GM12864 (cell line): ENCODE measurements around the gene ZNF225.
"Not testable (repeated sequence)": the region's sequence is repeated elsewhere in the genome, so short reads cannot be mapped to it uniquely, and the experiment has no call there.

ENCODE experiments used
- DNase-seq: peaks from one replicate; pipeline ENCODE4 v3.0.0-alpha.2; 2011; ENCODE audit warnings: low read depth
- H3K4me3 ChIP-seq: 2 replicates; pipeline ENCODE4 v1.5.1; 2011; ENCODE audit warnings: mild to moderate bottlenecking, low read depth, low read length, control low read depth
- TF ChIP-seq, protein P1 (sequence below): IDR thresholded peaks from 2 replicates; pipeline ENCODE4 v1.5.1; 2011; ENCODE audit warnings: low read depth, mild to moderate bottlenecking, moderate library complexity, low read length, control low read depth, inconsistent platforms; ENCODE audit errors: missing control alignments

Gene ZNF225

DNA sequence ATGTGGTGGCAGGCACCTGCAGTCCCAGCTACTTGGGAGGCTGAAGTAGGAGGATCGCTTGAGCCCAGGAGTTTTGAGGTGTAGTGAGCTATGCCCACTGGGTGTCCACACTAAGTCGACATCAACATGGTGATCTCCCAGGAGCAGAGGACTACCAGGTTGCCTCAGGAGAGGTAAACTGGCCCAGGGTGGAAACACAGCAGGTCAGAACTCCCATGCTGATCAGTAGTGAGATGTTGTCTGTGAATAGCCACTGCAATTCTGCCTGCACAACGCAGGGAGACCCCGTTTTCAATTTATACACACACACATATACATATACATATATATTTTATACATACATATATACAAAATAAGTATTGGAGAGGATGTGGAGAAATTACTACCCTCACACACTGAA is 21.1 kb upstream of the ZNF225 start:
- H3K4me3 ChIP-seq = no peak overlapping the region
- TF ChIP-seq, protein P1, sequence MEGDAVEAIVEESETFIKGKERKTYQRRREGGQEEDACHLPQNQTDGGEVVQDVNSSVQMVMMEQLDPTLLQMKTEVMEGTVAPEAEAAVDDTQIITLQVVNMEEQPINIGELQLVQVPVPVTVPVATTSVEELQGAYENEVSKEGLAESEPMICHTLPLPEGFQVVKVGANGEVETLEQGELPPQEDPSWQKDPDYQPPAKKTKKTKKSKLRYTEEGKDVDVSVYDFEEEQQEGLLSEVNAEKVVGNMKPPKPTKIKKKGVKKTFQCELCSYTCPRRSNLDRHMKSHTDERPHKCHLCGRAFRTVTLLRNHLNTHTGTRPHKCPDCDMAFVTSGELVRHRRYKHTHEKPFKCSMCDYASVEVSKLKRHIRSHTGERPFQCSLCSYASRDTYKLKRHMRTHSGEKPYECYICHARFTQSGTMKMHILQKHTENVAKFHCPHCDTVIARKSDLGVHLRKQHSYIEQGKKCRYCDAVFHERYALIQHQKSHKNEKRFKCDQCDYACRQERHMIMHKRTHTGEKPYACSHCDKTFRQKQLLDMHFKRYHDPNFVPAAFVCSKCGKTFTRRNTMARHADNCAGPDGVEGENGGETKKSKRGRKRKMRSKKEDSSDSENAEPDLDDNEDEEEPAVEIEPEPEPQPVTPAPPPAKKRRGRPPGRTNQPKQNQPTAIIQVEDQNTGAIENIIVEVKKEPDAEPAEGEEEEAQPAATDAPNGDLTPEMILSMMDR = no peak
- no peak for DNase-seq

DNA sequence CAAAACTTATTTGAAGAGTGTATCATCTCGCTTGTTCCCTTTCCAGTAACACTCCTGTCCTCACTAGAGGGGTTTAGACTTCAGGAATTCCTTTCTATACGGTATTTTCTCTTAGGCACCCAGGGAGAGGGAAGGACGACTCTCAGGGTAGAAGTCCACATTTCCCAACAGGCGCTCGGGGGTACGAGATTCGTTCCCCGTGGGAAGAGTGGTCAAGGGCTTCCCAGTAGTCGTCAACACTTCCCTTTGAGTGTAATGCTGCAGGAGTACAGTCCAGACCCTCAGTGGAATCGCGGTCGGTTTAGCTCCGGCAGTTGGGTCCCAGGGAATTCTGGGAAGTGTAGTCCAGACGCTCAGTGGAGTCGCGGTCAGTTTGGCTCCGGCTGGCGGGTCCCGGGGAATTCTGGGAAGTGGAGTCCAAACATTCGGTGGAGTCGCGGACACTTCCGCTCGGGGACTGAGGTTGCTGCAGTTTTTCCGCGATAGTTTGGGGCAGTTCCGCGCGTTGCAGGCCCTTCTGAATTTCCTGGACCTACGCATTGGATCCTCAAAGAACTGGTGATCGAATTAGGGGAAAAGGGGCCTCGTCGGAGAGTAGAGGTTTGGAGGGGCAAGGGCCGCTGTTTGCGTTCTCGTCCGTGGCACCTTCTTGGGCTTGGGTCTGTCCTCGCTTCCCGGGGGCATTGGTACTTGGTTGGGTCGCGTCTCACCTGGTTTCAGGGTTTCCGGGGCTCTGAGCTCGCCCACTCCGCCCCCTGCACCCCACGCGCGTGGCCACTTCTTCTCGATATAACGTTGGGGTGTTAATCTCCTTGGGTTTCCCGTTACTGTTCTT is 19.1 kb upstream of the ZNF225 start, which contains the start of gene ZNF224:
Gene ZNF224, plus strand, starts transcription at position 431 of the 835 bp plus-strand sequence. CDS start 3,513 bp downstream, outside the sequence.
- TF ChIP-seq, protein P1 = no peak

DNA sequence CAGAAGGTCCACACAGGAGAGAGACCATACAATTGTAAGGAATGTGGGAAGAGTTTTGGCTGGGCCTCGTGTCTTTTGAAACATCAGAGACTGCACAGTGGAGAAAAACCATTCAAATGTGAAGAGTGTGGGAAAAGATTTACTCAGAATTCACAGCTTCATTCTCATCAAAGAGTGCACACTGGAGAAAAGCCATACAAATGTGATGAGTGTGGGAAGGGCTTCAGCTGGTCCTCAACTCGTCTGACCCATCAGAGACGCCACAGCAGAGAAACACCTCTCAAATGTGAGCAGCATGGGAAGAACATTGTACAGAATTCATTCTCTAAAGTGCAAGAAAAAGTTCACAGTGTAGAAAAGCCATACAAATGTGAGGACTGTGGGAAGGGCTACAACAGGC is 5.4 kb upstream of the ZNF225 start:
- TF ChIP-seq, protein P1 = no peak
- H3K4me3 ChIP-seq = no peak overlapping the region
- no peak for DNase-seq

More for the DNA sequence above, 19.1 kb upstream of the ZNF225 start, which contains the start of gene ZNF224:
- peak within 1 kb of the TSS; percentile 90 for H3K4me3 ChIP-seq
- peak; percentile 81 for DNase-seq

DNA sequence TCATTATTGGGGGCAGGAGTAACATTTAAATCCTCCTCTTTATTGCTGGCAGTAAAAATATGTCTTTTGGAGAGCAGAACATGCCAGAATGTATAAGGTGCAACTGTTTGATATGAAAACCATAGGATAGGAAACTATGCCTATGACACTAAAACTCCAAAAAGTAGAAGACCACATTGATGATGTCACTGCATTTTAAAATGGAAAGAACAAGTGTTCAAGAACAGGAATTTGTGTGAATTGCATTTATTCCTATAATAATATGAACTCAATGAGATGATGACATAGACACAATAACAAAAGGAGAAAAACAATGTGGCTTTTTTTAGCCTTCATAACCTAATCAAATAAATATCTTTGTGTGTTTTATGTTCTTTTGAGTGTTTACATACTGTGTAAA is 3.7 kb upstream of the ZNF225 start:
- no peak overlapping the region for H3K4me3 ChIP-seq
- no peak for DNase-seq
- TF ChIP-seq, protein P1 = no peak

DNA sequence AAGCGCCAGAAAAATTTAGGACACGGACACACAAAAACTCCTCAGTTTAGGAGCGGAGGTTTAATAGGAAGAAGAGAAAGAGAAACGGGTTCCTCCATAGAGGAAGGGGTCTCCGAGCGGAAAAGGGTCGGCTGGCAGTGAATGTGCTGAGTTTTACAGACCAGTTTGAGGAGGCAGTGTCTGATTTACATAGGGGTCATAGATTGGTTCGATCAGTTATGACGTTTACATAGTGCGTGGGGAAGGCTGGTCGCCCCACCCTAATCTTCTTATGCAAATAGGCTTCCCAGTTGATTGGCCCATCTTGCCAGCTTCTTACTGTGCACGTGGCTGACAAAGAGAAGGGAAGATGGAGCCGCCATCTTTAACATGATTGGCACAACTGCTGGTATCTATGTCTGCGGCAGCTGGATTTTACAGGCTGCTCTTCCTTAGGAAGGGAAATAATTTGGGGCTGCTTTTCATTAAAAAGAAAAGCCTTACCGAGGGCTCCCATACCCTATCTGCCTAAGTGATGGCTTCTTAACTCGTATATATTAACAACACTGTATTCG is 1.2 kb upstream of the ZNF225 start:
- DNase-seq = no peak
- TF ChIP-seq, protein P1 = no peak
- H3K4me3 ChIP-seq = no peak overlapping the region

DNA sequence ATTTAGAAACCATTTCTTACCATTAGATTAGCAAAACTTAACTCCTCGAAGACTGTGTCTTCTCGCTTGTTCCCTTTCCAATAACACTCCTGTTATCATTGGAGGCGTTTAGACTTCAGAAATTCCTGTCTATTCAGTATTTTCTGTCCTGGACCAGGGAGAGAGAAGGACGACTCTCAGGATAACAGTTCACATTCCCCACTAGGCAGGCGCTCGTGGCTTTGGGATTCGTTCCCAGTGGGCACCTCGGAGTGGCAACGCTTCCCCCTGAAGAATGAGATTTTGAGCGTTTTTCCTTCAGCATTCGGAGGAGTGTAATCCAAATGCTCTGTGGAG is 429 bp upstream of the ZNF225 start:
- H3K4me3 ChIP-seq = peak overlapping the region; percentile 92
- DNase-seq = no peak
- TF ChIP-seq, protein P1 = no peak

DNA sequence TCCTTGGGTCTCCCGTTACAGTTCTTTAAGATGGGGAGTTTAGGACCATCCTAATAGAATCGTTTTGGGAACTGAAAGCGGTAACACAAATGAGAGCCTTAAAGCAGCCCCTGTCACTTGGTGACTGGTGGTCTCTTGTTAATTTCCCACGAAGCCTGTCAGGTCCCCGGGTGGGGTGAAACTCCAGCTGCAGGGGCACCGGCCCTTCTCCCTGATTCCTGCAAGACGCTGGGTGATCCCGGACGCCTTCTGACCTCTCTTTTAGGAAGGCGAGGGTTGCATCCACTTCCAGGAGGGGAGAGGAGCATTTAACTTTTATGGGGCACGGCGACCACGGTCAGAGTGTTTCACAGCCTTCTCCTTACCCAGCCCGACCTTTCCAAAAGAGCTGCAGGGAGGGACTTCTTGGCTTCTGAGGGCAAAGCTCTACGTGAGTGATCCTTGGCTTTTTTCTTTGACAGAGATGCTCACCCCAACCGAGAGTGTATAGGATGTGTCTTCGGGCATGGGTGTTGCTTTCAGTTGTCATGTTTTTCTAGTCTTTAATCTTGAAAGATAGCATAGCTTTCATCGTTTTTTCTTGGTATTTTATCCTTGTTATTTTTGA is 688 bp downstream of the ZNF225 start:
- TF ChIP-seq, protein P1 = no peak
- DNase-seq = no peak
- peak overlapping the region; percentile 92 for H3K4me3 ChIP-seq

DNA sequence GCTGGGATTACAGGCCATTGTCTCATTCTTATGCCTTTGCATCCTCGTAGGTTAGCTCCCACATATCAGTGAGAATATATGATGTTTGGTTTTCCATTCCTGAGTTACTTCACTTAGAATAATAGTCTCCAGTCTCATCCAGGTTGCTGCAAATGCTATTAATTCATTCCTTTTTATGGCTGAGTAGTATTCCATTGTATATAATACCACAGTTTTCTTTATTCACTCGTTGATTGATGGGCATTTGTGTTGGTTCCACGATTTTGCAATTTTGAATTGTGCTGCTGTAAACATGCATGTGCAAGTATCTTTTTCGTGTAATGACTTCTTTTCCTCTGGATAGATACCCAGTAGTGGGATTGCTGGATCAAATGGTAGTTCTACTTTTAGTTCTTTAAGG is 8.0 kb downstream of the ZNF225 start:
- not testable (repeated sequence) for H3K4me3 ChIP-seq, DNase-seq
